Measurements from ENCODE around the gene PPP2R2B. TPM values are rescaled to one million over a fixed set of nuclear protein-coding genes. Genes with fewer than 3 reads are reported as not detected.

Gene PPP2R2B
- polyA plus RNA-seq, 2 of the 4 experiments (the other 2 are of a cell fraction): not detected

- peak; percentile 97 to 99 for ATAC-seq
- H3K27ac ChIP-seq: no peak overlapping the region
- H3K9me3 ChIP-seq: no peaks in the 10 kb centered on the region
- CTCF ChIA-PET: interaction anchor here (0.6 to 6.6 kb wide), 33 partner anchors 9 to 646 kb away, joined by 3 to 121 read pairs (median 4); partner anchors contain the start of gene PPP2R2B
- no peak overlapping the region for H3K4me3 ChIP-seq
- WGBS (ENCODE audit: missing lambda C conversion rate): 19% methylated on average over 16 of the region's 16 CpGs
- H3K4me1 ChIP-seq: no peaks in the 10 kb centered on the region
- H3K4me2 ChIP-seq: peak overlapping the region; percentile 24; the same call in 1 of the 3 replicates
- FAIRE-seq: no peak
- peak; percentile 69 to 70 for DNase-seq (ENCODE audit: low read depth in 1 of 2, low spot score in 1 of 2)
- POLR2A ChIA-PET: no interaction called here
- TF ChIP-seq USF2 (IDR thresholded peaks at IDR 0.05): no peak
- peak; percentile 80 for TF ChIP-seq CTCF (IDR thresholded peaks at IDR 0.05)
- TF ChIP-seq RCOR1 (IDR thresholded peaks at IDR 0.05; ENCODE audit: low read depth, low read length): no peak
- TF ChIP-seq POLR2AphosphoS2 (conservative IDR thresholded peaks at IDR 0.05; ENCODE audit: low read length): no peak
- TF ChIP-seq EP300 (IDR thresholded peaks at IDR 0.05): no peak
- TF ChIP-seq FOSB (CRISPR knock-in tag; IDR thresholded peaks at IDR 0.05): no peak
- TF ChIP-seq NR3C1 (IDR thresholded peaks at IDR 0.05): no peak
- no peak for TF ChIP-seq PHF8 (IDR thresholded peaks at IDR 0.05; ENCODE audit: borderline replicate concordance, low read depth)
- TF ChIP-seq RAD21 (conservative IDR thresholded peaks at IDR 0.05 in 1 of 2, IDR thresholded peaks at IDR 0.05 in 1 of 2): peak; percentile 89 to 94
- TF ChIP-seq SMC3 (IDR thresholded peaks at IDR 0.05): peak; percentile 89
- no peak for TF ChIP-seq HDAC2 (IDR thresholded peaks at IDR 0.05)
- no peak for TF ChIP-seq ZSCAN20 (CRISPR knock-in tag; IDR thresholded peaks at IDR 0.05)
- no peak for TF ChIP-seq HEYL (CRISPR knock-in tag; IDR thresholded peaks at IDR 0.05)
Observed at GRCh38 chr5:146541958-146542849, 336.4 kb downstream of the PPP2R2B start.

DNA sequence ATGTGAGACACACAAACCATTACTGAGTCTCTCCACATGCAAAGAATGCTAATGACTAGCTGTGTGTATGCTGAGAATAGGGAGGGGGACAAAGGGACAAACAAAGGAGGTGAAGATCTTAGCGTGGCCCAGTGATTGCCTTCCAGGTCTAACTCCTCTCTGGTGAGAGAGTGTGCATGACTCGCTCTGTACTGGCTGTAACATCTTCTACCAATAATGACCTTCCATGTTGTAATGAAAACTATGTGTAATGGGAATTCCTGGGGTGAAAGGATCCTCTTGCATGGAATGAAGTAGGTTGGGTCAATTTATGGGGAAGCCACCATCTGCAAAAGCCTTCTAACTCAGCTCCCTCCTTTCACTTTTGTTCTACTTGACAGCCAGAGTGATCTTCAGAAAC lies 338.1 kb downstream of the PPP2R2B start:
- ChIA-PET POLR2A (no interaction called here), CTCF (interaction anchor here (1.2 to 6.6 kb wide), 5 partner anchors 8 to 648 kb away, joined by 3 to 121 read pairs (median 50); no protein-coding TSS in a partner anchor)
- Histone ChIP-seq H3K4me1 (no peaks in the 10 kb centered on the region), H3K4me3 (no peak overlapping the region), H3K9me3 (no peaks in the 10 kb centered on the region), H3K4me2 (no peak overlapping the region), H3K27ac (no peak overlapping the region)
- TF ChIP-seq POLR2AphosphoS2 (conservative IDR thresholded peaks at IDR 0.05; ENCODE audit: low read length): no peak
- no peak for TF ChIP-seq ESRRA (IDR thresholded peaks at IDR 0.05; ENCODE audit: borderline replicate concordance, low read length)
- no peak for TF ChIP-seq RARB (CRISPR knock-in tag; IDR thresholded peaks at IDR 0.05)
- no peak for TF ChIP-seq CEBPB (IDR thresholded peaks at IDR 0.05)
- TF ChIP-seq JUN (IDR thresholded peaks at IDR 0.05): no peak
- TF ChIP-seq EHF (CRISPR knock-in tag; IDR thresholded peaks at IDR 0.05): no peak
- no peak for TF ChIP-seq HOXB5 (CRISPR knock-in tag; IDR thresholded peaks at IDR 0.05)
- no peak for TF ChIP-seq FOSB (CRISPR knock-in tag; IDR thresholded peaks at IDR 0.05)
- TF ChIP-seq, protein P1, sequence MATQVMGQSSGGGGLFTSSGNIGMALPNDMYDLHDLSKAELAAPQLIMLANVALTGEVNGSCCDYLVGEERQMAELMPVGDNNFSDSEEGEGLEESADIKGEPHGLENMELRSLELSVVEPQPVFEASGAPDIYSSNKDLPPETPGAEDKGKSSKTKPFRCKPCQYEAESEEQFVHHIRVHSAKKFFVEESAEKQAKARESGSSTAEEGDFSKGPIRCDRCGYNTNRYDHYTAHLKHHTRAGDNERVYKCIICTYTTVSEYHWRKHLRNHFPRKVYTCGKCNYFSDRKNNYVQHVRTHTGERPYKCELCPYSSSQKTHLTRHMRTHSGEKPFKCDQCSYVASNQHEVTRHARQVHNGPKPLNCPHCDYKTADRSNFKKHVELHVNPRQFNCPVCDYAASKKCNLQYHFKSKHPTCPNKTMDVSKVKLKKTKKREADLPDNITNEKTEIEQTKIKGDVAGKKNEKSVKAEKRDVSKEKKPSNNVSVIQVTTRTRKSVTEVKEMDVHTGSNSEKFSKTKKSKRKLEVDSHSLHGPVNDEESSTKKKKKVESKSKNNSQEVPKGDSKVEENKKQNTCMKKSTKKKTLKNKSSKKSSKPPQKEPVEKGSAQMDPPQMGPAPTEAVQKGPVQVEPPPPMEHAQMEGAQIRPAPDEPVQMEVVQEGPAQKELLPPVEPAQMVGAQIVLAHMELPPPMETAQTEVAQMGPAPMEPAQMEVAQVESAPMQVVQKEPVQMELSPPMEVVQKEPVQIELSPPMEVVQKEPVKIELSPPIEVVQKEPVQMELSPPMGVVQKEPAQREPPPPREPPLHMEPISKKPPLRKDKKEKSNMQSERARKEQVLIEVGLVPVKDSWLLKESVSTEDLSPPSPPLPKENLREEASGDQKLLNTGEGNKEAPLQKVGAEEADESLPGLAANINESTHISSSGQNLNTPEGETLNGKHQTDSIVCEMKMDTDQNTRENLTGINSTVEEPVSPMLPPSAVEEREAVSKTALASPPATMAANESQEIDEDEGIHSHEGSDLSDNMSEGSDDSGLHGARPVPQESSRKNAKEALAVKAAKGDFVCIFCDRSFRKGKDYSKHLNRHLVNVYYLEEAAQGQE (IDR thresholded peaks at IDR 0.05): no peak
- FAIRE-seq (no peak), ATAC-seq (no peak), DNase-seq (ENCODE audit: low read depth in 1 of 2, low spot score in 1 of 2) (no peak)
- 53% methylated on average over 2 of the region's 2 CpGs for whole genome bisulfite sequencing (ENCODE audit: missing lambda C conversion rate)
